Mesothelial cell of epicardium (in vitro differentiated cells): ENCODE results near the gene OTULIN. TPM values are rescaled to one million over a fixed set of nuclear protein-coding genes. Genes with fewer than 3 reads are reported as not detected.

Experiments used
- DNase-seq, 2 experiments: peaks; one replicate each; pipeline ENCODE4 v3.0.0; 2021; ENCODE audit warnings: low spot score in 2 of 2; ENCODE audit not compliant: unreplicated experiment in 2 of 2
- H3K27ac Mint-ChIP-seq: 2 replicates; pipeline ENCODE4 v1.8.0; 2021; ENCODE audit warnings: mixed read lengths
- H3K27me3 Mint-ChIP-seq: 2 replicates; pipeline ENCODE4 v1.8.0; 2021; ENCODE audit warnings: low read depth, mixed read lengths
- H3K36me3 Mint-ChIP-seq: 2 replicates; pipeline ENCODE4 v1.8.0; 2021; ENCODE audit warnings: mixed read lengths
- H3K4me1 Mint-ChIP-seq: 2 replicates; pipeline ENCODE4 v1.8.0; 2021; ENCODE audit warnings: mixed read lengths
- H3K4me3 Mint-ChIP-seq: 2 replicates; pipeline ENCODE4 v1.8.0; 2021; ENCODE audit warnings: mild to moderate bottlenecking, moderate library complexity, mixed read lengths
- H3K9me3 Mint-ChIP-seq: 2 replicates; pipeline ENCODE4 v1.8.0; 2021; ENCODE audit warnings: mixed read lengths
- CTCF ChIP-seq: fragments of 200-600 bp; sonication (generic); IDR thresholded peaks from one replicate; pipeline ENCODE4 v1.5.0; 2021; ENCODE audit warnings: antibody characterized with exemption; ENCODE audit not compliant: unreplicated experiment
- total RNA-seq: library from RNA; stranded (reverse); gene quantifications from 3 replicates; pipeline ENCODE4 v1.2.1, GENCODE V29; 2021

The OTULIN gene
- total RNA-seq, 1 donor from 2014 or later: 27.4 TPM

- DNase-seq: no peak
Observed at GRCh38 chr5:14714706-14715105, 50.2 kb downstream of the OTULIN start.

GRCh38 chr5:14715481-14715880, 51.0 kb downstream of the OTULIN start:
- H3K4me3 Mint-ChIP-seq: no peak overlapping the region
- H3K27me3 Mint-ChIP-seq: no peaks in the 10 kb centered on the region
- H3K4me1 Mint-ChIP-seq: no peaks in the 10 kb centered on the region
- H3K36me3 Mint-ChIP-seq: peaks cover 69% of the 10 kb centered on the region
- no peak for DNase-seq
- H3K27ac Mint-ChIP-seq: no peak overlapping the region
- no peak for TF ChIP-seq CTCF
- peaks cover 18% of the 10 kb centered on the region for H3K9me3 Mint-ChIP-seq

More at GRCh38 chr5:14714706-14715105, 50.2 kb downstream of the OTULIN start:
- no peaks in the 10 kb centered on the region for H3K4me1 Mint-ChIP-seq
- H3K27me3 Mint-ChIP-seq: no peaks in the 10 kb centered on the region
- no peak overlapping the region for H3K27ac Mint-ChIP-seq
- peaks cover 12% of the 10 kb centered on the region for H3K9me3 Mint-ChIP-seq
- no peak for TF ChIP-seq CTCF
- H3K4me3 Mint-ChIP-seq: no peak overlapping the region
- peaks cover 74% of the 10 kb centered on the region for H3K36me3 Mint-ChIP-seq

GRCh38 chr5:14716755-14717752, 52.5 kb downstream of the OTULIN start:
- Mint-ChIP-seq H3K36me3 (peaks cover 56% of the 10 kb centered on the region), H3K4me1 (no peaks in the 10 kb centered on the region), H3K27me3 (no peaks in the 10 kb centered on the region), H3K9me3 (peaks cover 18% of the 10 kb centered on the region), H3K4me3 (no peak overlapping the region), H3K27ac (no peak overlapping the region)
- no peak for DNase-seq
- TF ChIP-seq CTCF: no peak

- peaks cover 18% of the 10 kb centered on the region for H3K9me3 Mint-ChIP-seq
- no peak for TF ChIP-seq CTCF
- no peaks in the 10 kb centered on the region for H3K27me3 Mint-ChIP-seq
- no peaks in the 10 kb centered on the region for H3K4me1 Mint-ChIP-seq
- DNase-seq: no peak
- H3K4me3 Mint-ChIP-seq: no peak overlapping the region
- H3K36me3 Mint-ChIP-seq: peaks cover 42% of the 10 kb centered on the region
- H3K27ac Mint-ChIP-seq: no peak overlapping the region
Observed at GRCh38 chr5:14718778-14719177, 54.3 kb downstream of the OTULIN start.

- Mint-ChIP-seq H3K27ac (no peak overlapping the region), H3K4me3 (no peak overlapping the region), H3K27me3 (no peaks in the 10 kb centered on the region), H3K9me3 (peaks cover 18% of the 10 kb centered on the region), H3K4me1 (no peaks in the 10 kb centered on the region), H3K36me3 (peaks cover 35% of the 10 kb centered on the region)
- TF ChIP-seq CTCF: no peak
- DNase-seq: no peak
Observed at GRCh38 chr5:14720236-14720923, 55.9 kb downstream of the OTULIN start.
